ENCODE measurements around the gene DECR2. TPM values are rescaled to one million over a fixed set of nuclear protein-coding genes. Genes with fewer than 3 reads are reported as not detected.
A peak's percentile ranks its signal among the peaks of the same experiment; 100 is the strongest.
"Not testable (repeated sequence)": the region's sequence is repeated elsewhere in the genome, so short reads cannot be mapped to it uniquely, and the experiment has no call there.

DECR2 gene
- total RNA-seq, 2 donors from 2014 or later, result 60.6 to 61.8 TPM

DNA sequence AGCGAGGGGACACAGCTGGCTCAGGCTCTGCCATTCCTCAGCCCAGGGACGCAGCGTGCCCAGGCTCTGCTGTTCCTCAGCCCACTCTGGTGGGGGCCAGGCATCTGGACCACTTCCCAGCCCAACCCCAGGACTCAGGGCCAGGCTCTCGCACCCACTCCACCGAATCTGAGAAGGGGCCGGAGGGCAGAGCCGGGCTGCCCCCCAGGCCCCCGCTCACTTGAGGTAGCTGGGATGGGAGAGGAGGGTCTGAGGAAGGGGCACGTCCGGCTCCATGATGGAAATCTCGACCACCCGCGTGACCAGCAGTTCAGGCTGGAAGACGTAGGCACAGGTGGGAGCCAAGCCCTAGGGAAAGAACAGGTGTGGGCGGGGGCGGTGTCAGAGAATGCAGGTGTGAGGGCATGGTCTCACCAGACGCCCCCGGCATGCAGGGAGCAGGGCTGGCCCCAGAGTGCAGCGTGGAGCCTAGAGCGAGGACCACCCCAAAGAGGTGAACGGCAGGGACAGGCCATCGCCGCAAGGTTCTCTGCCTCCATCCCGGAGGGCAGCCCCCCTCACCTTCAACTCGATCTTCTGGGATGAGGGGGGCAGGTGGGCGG lies 24.8 kb upstream of the DECR2 start:
- DNase-seq (no peak), ATAC-seq (no peak)
- intact Hi-C loops (cut with DNase I, micrococcal nuclease), result no loop called here

DNA sequence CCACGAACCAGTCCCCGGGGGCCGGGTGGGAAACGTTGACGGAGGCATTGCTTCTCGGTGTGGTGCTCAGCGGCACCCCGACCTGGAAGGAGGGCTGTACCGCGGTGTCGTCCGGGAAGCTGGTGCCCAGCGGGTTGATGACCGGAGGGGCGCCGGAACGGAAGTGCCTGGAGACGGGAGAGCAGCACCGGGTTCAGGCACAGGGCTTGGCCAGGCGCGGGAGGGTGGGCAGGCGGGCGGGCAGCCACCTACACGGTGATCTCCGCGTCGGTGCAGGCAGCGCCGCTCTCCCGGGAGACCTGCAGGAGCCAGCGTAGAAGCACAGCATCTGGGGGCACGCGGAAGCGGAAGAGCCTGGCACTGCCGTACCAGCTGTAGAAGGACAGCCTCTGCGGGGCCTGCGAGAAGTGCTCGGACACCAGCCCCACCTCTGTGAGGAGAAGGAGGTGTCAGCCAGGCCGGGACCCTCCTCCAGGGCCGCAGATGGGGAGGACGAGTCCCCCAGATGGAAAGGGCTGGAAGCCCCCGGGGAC lies 24.2 kb upstream of the DECR2 start:
- intact Hi-C loops (cut with DNase I, micrococcal nuclease), result no loop called here
- ATAC-seq, result no peak
- DNase-seq, result no peak

DNA sequence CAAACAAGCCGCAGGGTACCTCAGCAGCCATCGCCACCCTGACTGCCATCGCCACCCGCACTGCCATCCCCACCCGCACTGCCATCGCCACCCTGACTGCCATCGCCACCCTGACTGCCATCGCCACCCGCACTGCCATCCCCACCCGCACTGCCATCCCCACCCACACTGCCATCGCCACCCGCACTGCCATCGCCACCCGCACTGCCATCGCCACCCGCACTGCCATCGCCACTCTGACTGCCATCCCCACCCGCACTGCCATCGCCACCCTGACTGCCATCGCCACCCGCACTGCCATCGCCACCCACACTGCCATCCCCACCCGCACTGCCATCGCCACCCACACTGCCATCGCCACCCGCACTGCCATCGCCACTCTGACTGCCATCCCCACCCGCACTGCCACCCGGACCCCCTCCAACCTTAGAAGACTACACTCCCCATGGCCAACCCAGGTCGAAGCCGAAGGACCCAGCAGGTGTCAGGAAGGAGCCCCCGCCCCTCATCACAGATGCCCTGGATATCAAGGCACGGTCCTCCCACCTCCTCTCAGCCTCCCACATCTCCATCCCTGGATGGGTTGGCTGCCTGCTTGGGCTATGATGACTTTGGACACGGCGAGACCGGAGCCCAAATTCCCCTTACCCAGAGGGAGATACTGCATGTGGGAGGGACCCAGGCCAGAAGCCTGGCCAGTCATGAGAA lies 23.4 kb upstream of the DECR2 start:
- DNase-seq; ATAC-seq; intact Hi-C loops (cut with DNase I, micrococcal nuclease): not testable (repeated sequence)

DNA sequence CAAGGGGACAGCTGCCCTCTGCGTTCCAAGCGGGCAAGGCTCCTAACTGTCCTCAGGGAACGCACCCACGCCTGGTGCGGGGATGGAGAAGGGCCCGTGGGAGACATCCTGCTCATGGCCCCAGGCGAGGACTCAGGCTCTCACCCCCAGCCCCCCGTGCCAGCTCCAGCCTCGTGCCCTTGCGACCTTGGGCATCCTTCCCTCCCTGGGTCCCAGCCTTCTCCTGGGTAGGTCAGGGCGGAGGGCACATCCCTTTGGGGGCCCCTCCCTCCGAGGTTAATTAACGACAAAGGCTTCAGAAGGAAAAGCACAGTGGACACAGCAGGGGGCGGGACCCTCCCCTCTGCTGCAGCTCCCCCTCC lies 22.9 kb upstream of the DECR2 start:
- ATAC-seq, result no peak
- DNase-seq, result no peak
- intact Hi-C loops (cut with DNase I, micrococcal nuclease), result no loop called here

DNA sequence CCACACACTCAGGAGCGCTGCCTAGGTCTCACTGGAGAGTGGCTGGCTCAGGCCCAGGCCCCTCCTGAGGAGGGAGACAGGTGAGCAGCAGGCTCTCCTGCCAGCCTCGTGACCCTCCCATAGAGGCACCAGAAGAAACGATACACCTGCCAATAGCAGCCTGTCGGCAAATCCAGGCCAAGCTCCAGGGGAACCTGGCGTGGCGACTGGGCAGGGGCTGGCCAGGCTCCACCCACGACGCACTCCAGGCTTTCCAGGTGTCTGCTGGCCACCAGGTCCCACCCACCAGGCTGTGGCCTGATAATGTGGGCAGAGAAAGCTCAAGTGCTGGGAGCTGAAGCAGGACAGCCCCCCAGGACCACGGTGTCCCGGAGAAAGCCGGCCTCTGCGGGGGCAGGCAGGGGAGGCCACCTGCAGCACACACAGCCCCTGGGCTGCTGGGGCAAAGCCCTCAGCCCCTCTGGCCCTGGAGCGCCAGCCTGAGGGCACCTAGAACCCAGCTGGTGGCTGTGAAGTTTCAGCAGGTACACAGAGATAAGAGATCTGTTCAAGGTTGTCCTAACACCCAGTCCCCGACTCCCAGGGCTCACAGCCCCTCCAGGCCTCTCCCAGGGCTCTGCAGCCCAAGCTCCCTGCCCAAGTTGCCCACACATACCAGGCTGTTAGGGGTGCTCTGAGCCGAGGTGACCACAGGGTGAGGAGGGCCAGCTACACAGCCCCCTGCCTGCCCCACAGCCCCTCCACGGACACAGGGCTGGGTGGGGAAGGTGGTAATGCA lies 22.3 kb upstream of the DECR2 start:
- peak; percentile 66 for ATAC-seq

DNA sequence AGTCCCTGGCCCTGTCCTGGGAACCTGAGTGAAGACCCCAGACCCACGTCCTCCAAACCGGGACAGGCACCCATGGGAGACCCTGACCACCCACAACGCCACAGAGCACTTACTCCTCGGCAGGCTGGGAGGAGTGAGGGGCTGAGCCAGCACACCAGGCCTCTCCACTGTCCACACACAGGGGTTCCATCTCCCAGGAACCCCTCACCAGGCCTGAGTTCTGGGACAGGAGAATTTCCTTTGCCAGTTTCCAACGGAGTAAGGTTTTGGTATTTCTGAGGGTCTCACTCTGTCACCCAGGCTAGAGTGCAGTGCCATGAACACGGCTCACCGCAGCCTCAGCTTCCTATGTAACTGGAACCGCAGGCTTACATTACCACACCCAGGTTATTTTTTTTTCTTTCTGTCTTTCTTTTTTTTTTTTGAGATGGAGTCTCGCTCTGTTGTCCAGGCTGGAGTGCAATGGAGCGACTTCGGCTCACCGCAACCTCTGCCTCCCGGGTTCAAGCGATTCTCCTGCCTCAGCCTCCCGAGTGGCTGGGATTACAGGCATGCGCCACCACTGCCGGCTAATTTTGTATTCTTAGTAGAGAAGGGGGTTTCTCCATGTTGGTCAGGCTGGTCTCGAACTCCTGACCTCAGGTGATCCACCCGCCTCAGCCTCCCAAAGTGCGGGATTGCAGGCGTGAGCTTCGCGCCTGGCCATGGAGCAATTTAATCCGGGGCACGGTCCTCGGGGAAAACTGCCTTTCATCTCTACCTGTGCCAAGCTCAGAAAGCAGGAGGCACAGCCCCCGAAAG lies 21.5 kb upstream of the DECR2 start:
- no peak for DNase-seq
- intact Hi-C loops (cut with DNase I, micrococcal nuclease), result no loop called here
- ATAC-seq, result no peak

More for the DNA sequence above, 22.3 kb upstream of the DECR2 start:
- peak; percentile 85 to 92 for DNase-seq
- intact Hi-C loops (cut with DNase I, micrococcal nuclease), result no loop called here

DNA sequence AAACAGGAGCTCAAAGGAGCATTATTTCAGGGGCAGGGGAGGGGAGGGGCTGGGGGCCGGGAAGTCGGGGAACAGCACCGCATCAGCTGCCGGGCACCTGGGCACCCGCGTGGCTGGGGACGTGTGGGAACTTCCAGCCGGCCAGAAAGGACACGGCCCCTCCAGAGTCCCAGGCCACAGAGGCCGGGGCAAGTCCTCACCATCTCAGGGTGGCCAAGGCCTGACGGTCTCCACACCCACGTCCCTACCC lies 21.0 kb upstream of the DECR2 start:
- ATAC-seq (peak; percentile 23), DNase-seq (no peak)
- intact Hi-C loops (cut with DNase I, micrococcal nuclease), result no loop called here

DNA sequence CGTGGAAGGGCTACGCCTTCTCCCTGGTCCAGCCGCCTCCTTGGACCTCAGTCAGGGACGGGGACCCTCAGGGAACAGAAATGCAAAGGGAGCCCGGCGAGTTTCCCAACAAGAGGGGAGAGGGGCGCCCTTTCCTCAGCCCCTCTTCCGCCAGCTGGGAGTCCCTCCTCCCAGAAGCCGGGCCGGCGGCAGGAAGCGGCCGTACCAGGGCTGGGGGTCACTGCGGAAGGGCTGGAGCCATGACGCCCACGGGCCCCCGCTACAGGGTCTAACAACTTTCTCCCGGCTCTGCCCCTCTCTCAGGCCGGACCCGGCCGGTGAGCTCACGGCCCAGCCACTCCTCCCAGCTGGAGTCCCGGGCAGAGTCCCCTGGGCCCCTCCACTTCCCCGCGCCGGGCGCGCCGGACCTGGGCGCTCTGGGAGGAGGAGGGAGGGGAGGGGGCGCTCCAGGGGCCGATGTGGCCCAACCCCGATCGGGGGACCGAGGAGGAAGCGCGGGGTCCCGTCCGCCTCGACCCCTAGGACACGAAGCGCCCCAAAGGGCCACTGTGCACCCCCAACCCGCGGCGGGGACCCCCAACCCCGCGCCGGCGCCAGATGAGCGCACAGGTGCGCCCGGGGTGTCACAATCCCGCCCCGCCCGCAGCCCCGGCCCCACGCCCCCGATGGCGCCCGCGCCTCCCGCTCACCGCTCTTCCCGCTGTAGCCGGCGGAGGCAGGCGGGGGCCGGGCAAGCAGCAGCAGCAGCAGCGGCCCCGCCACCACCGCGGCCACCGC lies 20.5 kb upstream of the DECR2 start:
- intact Hi-C loops (cut with DNase I, micrococcal nuclease), result no loop called here
- DNase-seq, result peak in 1 of 2 donors; percentile 61

DNA sequence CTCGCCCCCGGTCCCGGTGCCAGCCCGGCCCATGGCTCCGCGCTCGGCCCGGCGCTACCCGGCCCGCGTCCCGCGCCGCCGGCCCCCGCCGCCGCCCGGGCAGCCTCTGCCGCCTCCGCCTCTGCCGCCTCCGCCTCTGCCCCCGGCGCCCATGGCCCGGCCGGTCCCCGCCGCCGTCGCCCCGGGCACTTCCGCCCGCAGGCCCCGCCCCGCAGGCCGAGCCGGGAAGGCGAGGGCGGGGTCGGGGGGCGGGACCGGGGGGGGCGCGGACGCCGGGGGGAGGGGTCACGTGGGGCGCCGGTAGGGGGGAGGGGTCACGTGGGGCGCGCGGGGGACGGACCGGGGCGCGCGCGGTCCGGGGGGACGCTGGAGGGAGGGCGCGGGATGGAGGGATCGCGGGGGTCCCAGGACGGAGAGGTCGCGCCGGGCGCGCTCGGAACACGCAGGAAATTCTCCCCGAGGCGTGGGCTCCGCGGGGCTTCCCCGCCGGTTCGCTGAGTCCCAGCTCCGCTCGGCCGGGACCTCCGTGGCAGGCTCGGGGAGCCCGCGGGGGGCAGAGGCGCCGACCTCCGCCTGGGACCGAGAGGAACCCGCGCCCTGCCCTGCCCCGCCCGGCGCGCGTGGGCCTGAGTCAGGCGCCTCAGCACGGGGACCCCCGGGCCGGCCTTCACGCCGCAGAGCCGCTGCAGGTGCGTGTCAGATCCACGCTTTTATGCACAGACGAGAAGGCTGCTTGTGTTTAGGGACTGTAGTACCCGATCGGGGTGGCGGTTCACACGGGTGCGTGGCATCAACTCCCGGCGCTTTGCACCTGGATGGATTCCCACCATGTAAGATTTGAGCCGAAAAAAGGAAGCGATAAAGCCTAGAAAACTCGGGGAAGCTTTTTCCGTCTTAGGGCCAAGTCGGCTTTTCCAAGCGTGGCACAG lies 19.6 kb upstream of the DECR2 start, which contains the start of gene PGAP6:
TSS of gene PGAP6 (minus strand) at position 190 of the 929 bp plus-strand sequence. CDS start at position 33, 157 bp downstream.
- DNase-seq (peak in 1 of 2 donors; percentile 72), ATAC-seq (peak; percentile 49)
- intact Hi-C loops (cut with DNase I, micrococcal nuclease), result no loop called here

More for the DNA sequence above, 20.5 kb upstream of the DECR2 start:
- ATAC-seq, result peak; percentile 37

DNA sequence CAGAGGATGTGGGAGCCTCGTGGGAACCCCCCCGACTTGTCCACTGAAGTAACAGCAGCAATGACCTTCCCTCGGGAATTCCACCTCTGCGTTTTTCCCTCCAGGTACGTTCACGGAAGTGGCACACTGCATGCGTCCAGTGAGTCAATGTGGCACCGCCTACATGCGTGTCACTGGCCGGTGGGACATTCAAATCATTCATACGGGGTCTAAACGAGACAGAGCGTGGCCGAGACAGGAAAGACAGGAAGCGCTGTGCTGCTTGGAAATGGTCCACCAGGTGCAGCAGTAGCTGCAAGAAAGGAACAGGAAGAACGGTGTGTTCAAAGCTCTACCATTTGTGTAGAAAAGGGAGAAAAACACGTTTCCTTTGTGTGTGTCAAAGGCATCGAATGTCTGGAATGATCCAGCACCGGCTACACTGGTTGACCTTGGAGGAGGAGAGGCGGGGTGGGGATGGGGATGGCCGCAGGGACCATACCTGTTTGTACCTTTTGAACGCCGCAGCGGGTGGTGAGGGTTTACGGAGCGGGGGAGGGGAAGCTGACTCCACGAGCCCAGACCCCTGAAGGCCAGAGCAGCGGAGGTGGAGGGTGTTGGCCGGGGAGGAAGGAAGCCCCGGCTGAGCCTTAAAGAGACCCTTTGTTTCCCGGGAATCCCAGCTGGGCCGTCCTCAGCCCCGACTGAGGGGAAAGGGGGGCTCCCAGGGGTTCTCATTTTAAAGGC lies 18.2 kb upstream of the DECR2 start:
- intact Hi-C loops (cut with DNase I, micrococcal nuclease), result no loop called here
- ATAC-seq, result peak; percentile 54
- peak; percentile 78 to 88 for DNase-seq

DNA sequence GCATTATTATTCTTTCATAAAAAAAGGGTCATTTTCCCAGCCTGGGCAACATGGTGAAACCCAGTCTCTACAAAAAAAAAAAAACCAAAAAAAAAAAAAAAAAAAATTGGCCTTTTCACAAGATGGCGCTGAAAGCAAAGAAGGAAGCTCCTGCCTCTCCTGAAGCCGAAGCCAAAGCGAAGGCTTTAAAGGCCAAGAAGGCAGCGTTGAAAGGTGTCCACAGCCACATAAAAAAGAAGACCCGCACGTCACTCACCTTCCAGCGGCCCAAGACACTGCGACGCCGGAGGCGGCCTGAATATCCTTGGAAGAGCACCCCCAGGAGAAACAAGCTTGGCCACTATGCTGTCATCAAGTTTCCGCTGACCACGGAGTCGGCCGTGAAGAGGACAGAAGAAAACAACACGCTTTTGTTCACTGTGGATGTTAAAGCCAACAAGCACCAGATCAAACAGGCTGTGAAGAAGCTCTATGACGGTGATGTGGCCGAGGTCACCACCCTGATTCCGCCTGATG lies 15.0 kb upstream of the DECR2 start:
- intact Hi-C loops (cut with DNase I, micrococcal nuclease), result no loop called here
- ATAC-seq (no peak), DNase-seq (no peak)

DNA sequence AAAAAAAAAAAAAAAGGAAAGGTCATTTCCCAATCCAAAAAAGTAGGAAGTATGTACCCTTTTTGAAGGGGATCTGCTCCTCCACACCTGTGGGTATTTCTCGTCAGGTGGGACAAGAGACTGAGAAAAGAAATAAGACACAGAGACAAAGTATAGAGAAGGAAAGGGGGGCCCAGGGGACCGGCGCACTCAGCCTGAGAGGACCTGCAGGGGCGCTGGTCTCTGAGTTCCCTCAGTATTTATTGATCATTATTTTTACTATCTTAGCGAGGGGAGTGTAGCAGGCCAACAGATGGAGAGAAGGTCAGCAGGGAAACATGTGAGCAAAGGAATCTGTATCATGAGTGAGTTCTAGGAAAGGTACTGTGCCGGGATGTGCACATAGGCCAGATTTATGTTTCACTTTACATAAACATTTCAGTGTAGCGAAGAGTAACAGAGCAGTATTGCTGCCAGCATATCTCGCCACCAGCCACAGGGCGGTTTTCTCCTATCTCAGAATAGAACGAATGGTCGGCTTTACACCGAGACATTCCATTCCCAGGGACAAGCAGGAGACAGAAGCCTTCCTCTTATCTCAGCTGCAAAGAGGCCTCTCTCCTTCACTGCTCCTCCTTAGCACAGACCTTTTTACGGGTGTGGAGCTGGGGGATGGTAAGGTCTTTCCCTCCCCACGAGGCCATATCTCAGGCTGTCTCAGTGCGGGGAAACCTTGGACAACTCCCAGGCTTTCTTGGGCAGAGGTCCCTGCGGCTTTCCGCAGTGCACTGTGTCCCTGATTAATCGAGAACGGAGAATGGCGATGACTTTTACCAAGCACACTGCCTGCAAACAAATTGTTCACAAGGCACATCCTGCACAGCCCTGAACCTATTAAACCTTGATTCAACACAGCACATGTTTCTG lies 13.7 kb upstream of the DECR2 start:
- intact Hi-C loops (cut with DNase I, micrococcal nuclease); ATAC-seq: not testable (repeated sequence)
- peak in 1 of 2 donors; percentile 30 for DNase-seq

DNA sequence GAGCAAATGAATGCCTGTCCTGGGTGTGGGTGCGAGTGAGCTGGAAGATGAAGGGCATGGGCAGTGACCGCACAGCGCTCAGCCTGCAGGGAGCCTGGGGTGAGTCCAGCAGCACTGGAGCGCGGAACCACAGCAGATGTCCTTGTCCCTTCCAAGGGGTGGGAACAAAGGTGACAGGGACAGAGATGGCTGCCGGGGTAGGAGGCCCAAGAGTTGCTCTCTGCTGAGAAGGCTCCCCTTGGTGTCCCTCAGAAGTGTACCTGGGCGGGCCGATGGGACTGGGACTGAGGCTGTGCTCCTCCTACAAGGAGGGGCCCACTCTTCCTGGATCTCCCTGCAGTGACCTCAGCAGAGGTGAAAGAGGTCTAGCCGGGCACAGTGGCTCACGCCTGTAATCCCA lies 12.3 kb upstream of the DECR2 start:
- ATAC-seq (no peak), DNase-seq (no peak)
- intact Hi-C loops (cut with DNase I, micrococcal nuclease), result no loop called here

DNA sequence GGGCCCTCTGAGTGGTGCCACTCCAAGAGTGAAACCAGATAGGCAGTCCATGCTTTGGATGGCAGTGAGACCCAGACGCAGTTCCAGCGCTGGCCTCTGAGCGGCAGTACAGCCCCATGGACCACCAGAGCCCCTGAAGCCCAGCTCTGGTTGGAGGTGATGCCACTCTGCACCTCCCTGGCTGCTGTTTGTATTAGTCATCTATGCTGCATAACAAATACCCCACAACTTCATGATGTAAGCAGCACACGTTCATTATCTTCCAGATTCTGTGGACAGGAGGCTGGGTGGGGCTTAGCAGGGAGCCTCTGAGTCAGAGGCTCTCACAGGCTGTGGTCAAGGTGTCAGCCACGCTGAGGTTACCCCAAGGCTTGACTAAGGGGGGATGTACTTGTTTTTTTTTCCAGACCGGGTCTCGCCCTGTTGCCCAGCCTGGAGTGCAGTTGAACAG lies 9.8 kb upstream of the DECR2 start:
- DNase-seq (peak in 1 of 2 donors; percentile 28), ATAC-seq (peak; percentile 75)
- intact Hi-C loops (cut with DNase I, micrococcal nuclease), result no loop called here

DNA sequence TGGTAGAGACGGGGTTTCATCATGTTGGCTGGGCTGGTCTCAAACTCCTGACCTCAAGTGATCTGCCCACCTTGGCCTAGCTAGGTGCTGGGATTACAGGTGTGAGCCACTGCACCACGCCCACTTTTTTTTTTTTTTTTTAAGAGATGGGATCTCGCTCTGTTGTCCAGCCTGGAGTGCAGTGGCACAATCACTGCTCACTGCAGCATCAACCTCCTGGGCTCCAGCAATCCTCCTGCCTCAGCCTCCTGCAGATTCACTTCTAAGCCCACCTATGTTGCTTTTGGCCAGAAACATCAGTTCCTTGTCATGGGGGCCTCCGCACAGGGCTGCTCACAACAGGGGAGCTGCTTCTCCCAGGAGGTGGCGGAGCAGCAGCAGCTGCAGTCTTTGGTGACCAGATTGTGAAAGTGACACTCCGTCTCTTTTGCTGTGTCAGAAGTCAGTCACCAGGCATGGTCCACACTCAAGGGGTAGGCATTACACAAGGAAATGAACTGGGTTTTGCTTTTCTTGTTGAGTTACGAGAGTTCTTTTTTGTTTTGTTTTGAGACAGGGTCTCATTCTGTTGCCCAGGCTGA lies 9.1 kb upstream of the DECR2 start:
- DNase-seq (no peak), ATAC-seq (no peak)
- intact Hi-C loops (cut with DNase I, micrococcal nuclease), result no loop called here
